Measurements from ENCODE around the gene ATP5MK. TPM values are rescaled to one million over a fixed set of nuclear protein-coding genes. Genes with fewer than 3 reads are reported as not detected.

The ATP5MK gene
- polyA plus RNA-seq (ENCODE audit: insufficient read length in 3 of 3) = 100 to 1,000 TPM; 192 to 270 (median 233) TPM
- long read RNA-seq, donor 1, transcript ATP5MD-204 (5 exons, 626 nt) = minor isoform, 5 of 177 reads
- long read RNA-seq, donor 1, transcript ATP5MD-201 (4 exons, 364 nt) = major isoform, 158 of 177 reads
- long read RNA-seq, donor 1, partial matches to known transcripts = 11 of 177 reads
- long read RNA-seq, donor 1, other reads (novel, unspliced or antisense) = 0 of 177 reads
- long read RNA-seq, donor 2, transcript ATP5MD-201 (4 exons, 364 nt) = major isoform, 172 of 197 reads
- long read RNA-seq, donor 2, transcript ATP5MD-204 (5 exons, 626 nt) = minor isoform, 5 of 197 reads
- long read RNA-seq, donor 2, partial matches to known transcripts = 19 of 197 reads
- long read RNA-seq, donor 2, other reads (novel, unspliced or antisense) = 0 of 197 reads
- long read RNA-seq, donor 3, transcript ATP5MD-204 (5 exons, 626 nt) = minor isoform, 7 of 316 reads
- long read RNA-seq, donor 3, transcript ATP5MD-201 (4 exons, 364 nt) = major isoform, 281 of 316 reads
- long read RNA-seq, donor 3, partial matches to known transcripts = 26 of 316 reads
- long read RNA-seq, donor 3, other reads (novel, unspliced or antisense) = 0 of 316 reads
- long read RNA-seq, donor 4, transcript ATP5MD-201 (4 exons, 364 nt) = major isoform, 181 of 218 reads
- long read RNA-seq, donor 4, transcript ATP5MD-204 (5 exons, 626 nt) = minor isoform, 5 of 218 reads
- long read RNA-seq, donor 4, partial matches to known transcripts = 30 of 218 reads
- long read RNA-seq, donor 4, other reads (novel, unspliced or antisense) = 0 of 218 reads
- long read RNA-seq, donor 5 = 0 reads
- long read RNA-seq, donor 6, transcript ATP5MD-202 (5 exons, 560 nt) = minor isoform, 7 of 182 reads
- long read RNA-seq, donor 6, transcript ATP5MD-201 (4 exons, 364 nt) = major isoform, 147 of 182 reads
- long read RNA-seq, donor 6, partial matches to known transcripts = 24 of 182 reads
- long read RNA-seq, donor 6, other reads (novel, unspliced or antisense) = 0 of 182 reads
- long read RNA-seq, donor 7, transcript ATP5MD-201 (4 exons, 364 nt) = major isoform, 288 of 341 reads
- long read RNA-seq, donor 7, transcript ATP5MD-204 (5 exons, 626 nt) = minor isoform, 5 of 341 reads
- long read RNA-seq, donor 7, partial matches to known transcripts = 30 of 341 reads
- long read RNA-seq, donor 7, other reads (novel, unspliced or antisense) = 14 of 341 reads
- long read RNA-seq, donor 8, transcript ATP5MD-201 (4 exons, 364 nt) = major isoform, 393 of 457 reads
- long read RNA-seq, donor 8, transcript ATP5MD-204 (5 exons, 626 nt) = minor isoform, 9 of 457 reads
- long read RNA-seq, donor 8, partial matches to known transcripts = 51 of 457 reads
- long read RNA-seq, donor 8, other reads (novel, unspliced or antisense) = 0 of 457 reads
- long read RNA-seq, donor 9, transcript ATP5MD-201 (4 exons, 364 nt) = major isoform, 215 of 237 reads
- long read RNA-seq, donor 9, partial matches to known transcripts = 15 of 237 reads
- long read RNA-seq, donor 9, other reads (novel, unspliced or antisense) = 0 of 237 reads
- long read RNA-seq, donor 10, transcript ATP5MD-204 (5 exons, 626 nt) = minor isoform, 5 of 286 reads
- long read RNA-seq, donor 10, transcript ATP5MD-202 (5 exons, 560 nt) = minor isoform, 8 of 286 reads
- long read RNA-seq, donor 10, transcript ATP5MD-201 (4 exons, 364 nt) = major isoform, 241 of 286 reads
- long read RNA-seq, donor 10, partial matches to known transcripts = 25 of 286 reads
- long read RNA-seq, donor 10, other reads (novel, unspliced or antisense) = 5 of 286 reads
- long read RNA-seq, donor 11, transcript ATP5MD-201 (4 exons, 364 nt) = major isoform, 144 of 164 reads
- long read RNA-seq, donor 11, transcript ATP5MD-204 (5 exons, 626 nt) = minor isoform, 8 of 164 reads
- long read RNA-seq, donor 11, partial matches to known transcripts = 10 of 164 reads
- long read RNA-seq, donor 11, other reads (novel, unspliced or antisense) = 0 of 164 reads
- long read RNA-seq, donor 12, transcript ATP5MD-201 (4 exons, 364 nt) = major isoform, 87 of 113 reads
- long read RNA-seq, donor 12, transcript ATP5MD-204 (5 exons, 626 nt) = minor isoform, 5 of 113 reads
- long read RNA-seq, donor 12, partial matches to known transcripts = 19 of 113 reads
- long read RNA-seq, donor 12, other reads (novel, unspliced or antisense) = 0 of 113 reads
- long read RNA-seq, donor 13 = 0 reads
- long read RNA-seq, donor 14, transcript ATP5MD-204 (5 exons, 626 nt) = minor isoform, 9 of 252 reads
- long read RNA-seq, donor 14, transcript ATP5MD-201 (4 exons, 364 nt) = major isoform, 227 of 252 reads
- long read RNA-seq, donor 14, partial matches to known transcripts = 16 of 252 reads
- long read RNA-seq, donor 14, other reads (novel, unspliced or antisense) = 0 of 252 reads
- long read RNA-seq, donor 15, transcript ATP5MD-201 (4 exons, 364 nt) = major isoform, 70 of 85 reads
- long read RNA-seq, donor 15, partial matches to known transcripts = 11 of 85 reads
- long read RNA-seq, donor 15, other reads (novel, unspliced or antisense) = 0 of 85 reads
- long read RNA-seq, donor 16, transcript ATP5MD-204 (5 exons, 626 nt) = minor isoform, 8 of 496 reads
- long read RNA-seq, donor 16, transcript ATP5MD-202 (5 exons, 560 nt) = minor isoform, 18 of 496 reads
- long read RNA-seq, donor 16, transcript ATP5MD-201 (4 exons, 364 nt) = major isoform, 405 of 496 reads
- long read RNA-seq, donor 16, partial matches to known transcripts = 44 of 496 reads
- long read RNA-seq, donor 16, other reads (novel, unspliced or antisense) = 19 of 496 reads

- peak; percentile 92 to 99 (median 97) for DNase-seq (ENCODE audit: extremely low read depth in 1 of 11, low read depth in 9 of 11, low spot score in 4 of 11)
Observed at GRCh38 chr10:103396067-103396788, at the start of gene ATP5MK, which contains the start of gene PDCD11. ATP5MK (minus strand) TSS chr10:103396475; CDS start chr10:103392457, 4,018 bp downstream. PDCD11 (plus strand) TSS chr10:103396626; CDS start chr10:103398427, 1,801 bp downstream.

- no peak for DNase-seq (ENCODE audit: extremely low read depth in 1 of 11, low read depth in 9 of 11, low spot score in 4 of 11)
Observed at GRCh38 chr10:103445366-103445765, 49.1 kb upstream of the ATP5MK start.

DNA sequence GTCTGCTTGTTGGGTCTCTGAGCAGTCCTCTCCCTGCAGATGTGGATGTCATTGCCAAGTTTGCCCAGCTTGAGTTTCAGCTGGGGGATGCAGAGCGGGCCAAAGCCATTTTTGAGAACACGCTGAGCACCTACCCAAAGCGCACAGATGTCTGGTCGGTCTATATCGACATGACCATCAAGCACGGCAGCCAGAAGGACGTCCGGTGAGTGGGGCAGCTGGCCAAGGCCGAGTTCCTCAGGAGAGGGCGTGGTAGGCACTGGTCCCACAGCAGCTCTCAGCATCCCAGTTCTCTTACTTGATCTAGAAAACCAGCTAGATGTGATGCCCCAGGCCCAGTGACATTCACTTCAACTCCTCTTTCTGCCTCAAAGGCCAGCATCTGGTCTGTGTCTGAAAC is 48.2 kb upstream of the ATP5MK start:
- no peak for DNase-seq (ENCODE audit: extremely low read depth in 1 of 11, low read depth in 9 of 11, low spot score in 4 of 11)

DNA sequence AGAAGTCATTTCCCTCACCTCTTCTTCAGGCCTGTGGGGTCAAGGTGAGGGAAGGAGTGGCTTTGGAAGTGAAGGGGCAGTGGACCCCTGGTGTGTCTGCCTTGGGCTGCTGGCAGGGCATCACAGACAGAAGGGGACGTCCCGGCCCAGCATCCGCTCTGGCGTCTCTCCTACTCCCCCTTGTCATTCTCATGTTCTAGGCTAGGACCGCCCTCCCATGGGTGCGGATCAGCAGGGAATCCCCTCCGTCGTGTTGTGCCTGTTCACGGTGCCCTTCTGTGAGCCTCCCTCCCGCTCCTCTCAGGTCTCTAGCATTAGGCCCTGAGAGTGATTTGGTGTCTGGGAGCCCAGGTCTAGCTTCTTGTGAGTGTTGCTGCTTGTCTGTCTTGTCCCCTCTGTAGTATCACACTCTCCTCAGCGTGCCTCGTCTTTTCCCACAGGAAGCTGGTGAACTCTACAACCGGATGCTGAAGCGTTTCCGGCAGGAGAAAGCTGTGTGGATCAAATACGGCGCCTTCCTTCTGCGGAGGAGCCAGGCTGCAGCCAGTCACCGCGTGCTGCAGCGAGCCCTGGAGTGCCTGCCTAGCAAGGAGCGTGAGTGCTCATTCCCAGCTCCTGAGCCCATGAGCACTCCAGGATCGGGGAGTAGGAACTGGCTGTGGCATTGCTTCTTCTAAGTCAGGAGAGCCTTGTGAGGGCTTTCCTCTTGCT is 47.4 kb upstream of the ATP5MK start:
- no peak for DNase-seq (ENCODE audit: extremely low read depth in 1 of 11, low read depth in 9 of 11, low spot score in 4 of 11)

GRCh38 chr10:103442031-103442461 is 45.8 kb upstream of the ATP5MK start:
- no peak for DNase-seq (ENCODE audit: extremely low read depth in 1 of 11, low read depth in 9 of 11, low spot score in 4 of 11)

GRCh38 chr10:103441611-103442010 is 45.3 kb upstream of the ATP5MK start:
- DNase-seq (ENCODE audit: extremely low read depth in 1 of 11, low read depth in 9 of 11, low spot score in 4 of 11) = no peak

DNA sequence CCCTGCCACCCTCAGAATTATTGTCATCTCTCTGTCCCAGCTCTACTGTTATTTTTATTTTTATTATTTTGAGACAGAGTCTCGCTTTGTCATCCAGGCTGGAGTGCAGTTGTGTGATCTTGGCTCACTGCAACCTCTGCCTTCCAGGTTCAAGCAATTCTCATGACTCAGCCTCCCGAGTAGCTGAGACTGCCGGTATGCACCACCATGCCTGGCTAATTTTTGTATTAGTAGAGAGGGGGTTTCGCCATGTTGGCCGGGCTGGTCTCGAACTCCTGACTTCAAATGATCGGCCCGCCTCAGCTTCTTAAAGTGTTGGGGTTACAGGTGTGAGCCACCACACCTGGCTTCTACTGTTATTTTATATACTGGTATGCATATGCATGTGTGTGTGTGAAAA is 44.9 kb upstream of the ATP5MK start:
- DNase-seq (ENCODE audit: extremely low read depth in 1 of 11, low read depth in 9 of 11, low spot score in 4 of 11) = no peak

DNA sequence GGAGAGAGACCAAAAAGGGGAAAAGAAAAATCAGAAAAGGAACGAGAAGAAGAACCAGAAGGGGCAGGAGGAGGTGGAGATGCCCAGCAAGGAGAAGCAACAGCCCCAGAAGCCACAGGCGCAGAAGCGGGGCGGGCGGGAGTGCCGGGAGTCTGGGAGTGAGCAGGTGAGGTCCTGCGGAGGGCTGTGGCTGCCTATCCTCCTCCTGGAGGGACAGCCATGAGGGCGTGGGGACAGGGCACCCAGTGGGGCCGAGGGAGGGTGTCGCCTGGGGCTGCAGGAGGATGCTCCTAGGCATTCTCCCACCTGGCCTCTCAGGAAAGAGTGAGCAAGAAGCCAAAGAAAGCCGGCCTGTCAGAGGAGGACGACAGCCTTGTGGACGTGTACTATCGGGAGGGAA is 44.1 kb upstream of the ATP5MK start:
- no peak for DNase-seq (ENCODE audit: extremely low read depth in 1 of 11, low read depth in 9 of 11, low spot score in 4 of 11)

GRCh38 chr10:103439776-103440175 is 43.5 kb upstream of the ATP5MK start:
- no peak for DNase-seq (ENCODE audit: extremely low read depth in 1 of 11, low read depth in 9 of 11, low spot score in 4 of 11)

GRCh38 chr10:103433858-103434257 is 37.6 kb upstream of the ATP5MK start:
- no peak for DNase-seq (ENCODE audit: extremely low read depth in 1 of 11, low read depth in 9 of 11, low spot score in 4 of 11)

DNA sequence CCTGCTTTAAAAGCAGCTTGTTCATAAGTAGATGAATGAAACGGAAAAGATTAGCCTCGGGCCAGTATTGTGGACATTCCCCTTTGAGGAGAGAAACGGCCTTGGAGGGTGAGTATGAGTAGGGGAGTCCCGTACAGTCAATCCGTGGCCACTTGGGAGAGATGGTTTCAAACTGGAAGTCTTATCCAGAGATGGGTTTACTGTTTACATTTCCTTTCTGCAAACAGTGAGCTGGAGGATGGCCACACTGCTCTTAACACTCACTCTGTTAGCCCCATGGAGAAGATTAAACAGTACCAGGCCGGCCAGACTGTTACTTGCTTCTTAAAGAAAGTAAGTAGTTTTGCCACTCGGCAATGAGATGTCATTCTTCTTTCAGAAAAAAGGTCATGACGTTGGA is 35.6 kb upstream of the ATP5MK start:
- no peak for DNase-seq (ENCODE audit: extremely low read depth in 1 of 11, low read depth in 9 of 11, low spot score in 4 of 11)

DNA sequence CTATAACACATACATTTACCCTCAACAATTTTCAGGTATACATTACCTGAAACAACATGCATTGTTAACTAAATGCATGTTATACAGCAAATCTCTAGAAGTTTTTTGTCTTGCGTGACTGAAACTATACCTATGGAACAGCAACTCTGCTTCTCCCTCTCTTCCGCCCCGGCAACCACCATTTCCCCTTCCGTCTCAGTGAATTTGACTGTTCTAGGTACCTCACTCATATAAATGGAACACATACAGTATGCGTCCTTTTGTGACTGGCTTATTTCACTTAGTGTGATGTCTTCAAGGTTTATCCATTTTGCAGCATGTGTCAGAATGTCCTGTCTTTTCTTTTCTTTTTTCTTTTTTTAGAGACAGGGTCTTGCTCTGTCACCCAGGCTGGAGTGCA is 33.4 kb upstream of the ATP5MK start:
- DNase-seq (ENCODE audit: extremely low read depth in 1 of 11, low read depth in 9 of 11, low spot score in 4 of 11) = no peak

DNA sequence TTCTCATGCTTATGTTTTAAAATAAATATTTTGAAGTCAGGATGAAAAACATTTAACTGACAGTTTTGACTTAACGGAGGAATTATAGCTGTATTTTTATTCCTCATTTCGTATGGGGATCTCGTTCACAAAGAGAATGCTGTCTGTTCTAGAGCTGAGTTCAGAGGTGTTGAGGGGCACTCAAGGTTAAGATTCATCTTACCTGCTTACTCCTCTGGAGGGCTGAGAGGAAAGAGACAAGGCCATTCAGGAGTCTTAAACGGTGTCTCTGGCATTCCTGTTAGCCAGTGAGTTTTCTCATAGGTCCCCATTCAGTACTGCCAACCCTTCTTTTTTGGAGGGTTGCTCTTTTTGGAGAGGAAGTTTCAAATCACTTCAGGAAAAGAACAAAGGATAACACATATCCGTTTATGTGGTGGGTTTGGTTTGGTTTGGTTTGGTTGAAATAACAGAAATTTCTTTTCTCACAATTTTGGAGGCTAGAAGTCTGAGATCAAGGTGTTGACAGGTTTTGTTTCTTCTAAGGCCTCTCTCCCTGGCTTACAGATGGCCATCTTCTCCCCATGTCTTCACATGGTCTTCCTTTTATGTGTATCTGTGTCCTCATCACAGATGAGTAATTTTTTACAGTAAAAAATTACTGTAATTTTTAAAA is 32.8 kb upstream of the ATP5MK start:
- DNase-seq (ENCODE audit: extremely low read depth in 1 of 11, low read depth in 9 of 11, low spot score in 4 of 11) = no peak

DNA sequence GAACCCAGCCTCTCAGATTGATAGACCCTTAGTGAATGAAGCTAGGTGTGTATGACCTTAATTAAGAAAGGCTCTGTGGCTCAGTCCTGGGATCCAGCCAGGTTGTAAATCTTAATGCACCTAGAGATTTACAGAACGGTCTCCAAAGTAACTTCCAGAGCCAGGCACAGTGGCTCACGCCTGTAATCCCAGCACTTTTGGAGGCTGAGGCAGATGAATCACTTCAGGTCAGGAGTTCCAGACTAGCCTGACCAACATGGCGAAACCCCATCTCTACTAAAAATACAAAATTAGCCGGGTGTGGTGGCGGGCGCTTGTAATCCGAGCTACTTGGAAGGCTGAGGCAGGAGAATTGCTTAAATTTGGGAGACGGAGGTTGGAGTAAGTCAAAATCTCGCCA is 31.6 kb upstream of the ATP5MK start:
- DNase-seq (ENCODE audit: extremely low read depth in 1 of 11, low read depth in 9 of 11, low spot score in 4 of 11) = no peak
